Kidney epithelial cell (primary cell): Measurements from ENCODE around the gene CASZ1. TPM values are rescaled to one million over a fixed set of nuclear protein-coding genes. Genes with fewer than 3 reads are reported as not detected.

Experiments used
- DNase-seq: peaks from one replicate; pipeline ENCODE4 v3.0.0-alpha.2; 2010; ENCODE audit warnings: low read depth
- H3K27me3 ChIP-seq: 2 replicates; pipeline ENCODE4 v1.6.0; 2011; ENCODE audit warnings: low read length; ENCODE audit not compliant: control insufficient read depth, insufficient read depth
- H3K36me3 ChIP-seq: 2 replicates; pipeline ENCODE4 v1.5.1; 2011; ENCODE audit warnings: low read length; ENCODE audit not compliant: control insufficient read depth, insufficient read depth
- H3K4me3 ChIP-seq: 2 replicates; pipeline ENCODE4 v1.5.1; 2011; ENCODE audit warnings: low read depth, mild to moderate bottlenecking, control low read depth, low read length
- CTCF ChIP-seq: IDR thresholded peaks from 2 replicates; pipeline ENCODE4 v1.5.1; 2011; ENCODE audit warnings: mild to moderate bottlenecking, moderate library complexity, low read length, control low read depth, inconsistent platforms; ENCODE audit not compliant: insufficient read depth, poor library complexity, severe bottlenecking
- total RNA-seq: library from RNA; depleted of rRNA; stranded (reverse); fragments of >200 nt; gene quantifications from 2 replicates; pipeline ENCODE4 v1.2.3, GENCODE V29; 2015

The CASZ1 gene, protein sequence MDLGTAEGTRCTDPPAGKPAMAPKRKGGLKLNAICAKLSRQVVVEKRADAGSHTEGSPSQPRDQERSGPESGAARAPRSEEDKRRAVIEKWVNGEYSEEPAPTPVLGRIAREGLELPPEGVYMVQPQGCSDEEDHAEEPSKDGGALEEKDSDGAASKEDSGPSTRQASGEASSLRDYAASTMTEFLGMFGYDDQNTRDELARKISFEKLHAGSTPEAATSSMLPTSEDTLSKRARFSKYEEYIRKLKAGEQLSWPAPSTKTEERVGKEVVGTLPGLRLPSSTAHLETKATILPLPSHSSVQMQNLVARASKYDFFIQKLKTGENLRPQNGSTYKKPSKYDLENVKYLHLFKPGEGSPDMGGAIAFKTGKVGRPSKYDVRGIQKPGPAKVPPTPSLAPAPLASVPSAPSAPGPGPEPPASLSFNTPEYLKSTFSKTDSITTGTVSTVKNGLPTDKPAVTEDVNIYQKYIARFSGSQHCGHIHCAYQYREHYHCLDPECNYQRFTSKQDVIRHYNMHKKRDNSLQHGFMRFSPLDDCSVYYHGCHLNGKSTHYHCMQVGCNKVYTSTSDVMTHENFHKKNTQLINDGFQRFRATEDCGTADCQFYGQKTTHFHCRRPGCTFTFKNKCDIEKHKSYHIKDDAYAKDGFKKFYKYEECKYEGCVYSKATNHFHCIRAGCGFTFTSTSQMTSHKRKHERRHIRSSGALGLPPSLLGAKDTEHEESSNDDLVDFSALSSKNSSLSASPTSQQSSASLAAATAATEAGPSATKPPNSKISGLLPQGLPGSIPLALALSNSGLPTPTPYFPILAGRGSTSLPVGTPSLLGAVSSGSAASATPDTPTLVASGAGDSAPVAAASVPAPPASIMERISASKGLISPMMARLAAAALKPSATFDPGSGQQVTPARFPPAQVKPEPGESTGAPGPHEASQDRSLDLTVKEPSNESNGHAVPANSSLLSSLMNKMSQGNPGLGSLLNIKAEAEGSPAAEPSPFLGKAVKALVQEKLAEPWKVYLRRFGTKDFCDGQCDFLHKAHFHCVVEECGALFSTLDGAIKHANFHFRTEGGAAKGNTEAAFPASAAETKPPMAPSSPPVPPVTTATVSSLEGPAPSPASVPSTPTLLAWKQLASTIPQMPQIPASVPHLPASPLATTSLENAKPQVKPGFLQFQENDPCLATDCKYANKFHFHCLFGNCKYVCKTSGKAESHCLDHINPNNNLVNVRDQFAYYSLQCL (N-terminal part only)
- total RNA-seq, result 19.1 and 28.2 TPM in 2 replicates

DNA sequence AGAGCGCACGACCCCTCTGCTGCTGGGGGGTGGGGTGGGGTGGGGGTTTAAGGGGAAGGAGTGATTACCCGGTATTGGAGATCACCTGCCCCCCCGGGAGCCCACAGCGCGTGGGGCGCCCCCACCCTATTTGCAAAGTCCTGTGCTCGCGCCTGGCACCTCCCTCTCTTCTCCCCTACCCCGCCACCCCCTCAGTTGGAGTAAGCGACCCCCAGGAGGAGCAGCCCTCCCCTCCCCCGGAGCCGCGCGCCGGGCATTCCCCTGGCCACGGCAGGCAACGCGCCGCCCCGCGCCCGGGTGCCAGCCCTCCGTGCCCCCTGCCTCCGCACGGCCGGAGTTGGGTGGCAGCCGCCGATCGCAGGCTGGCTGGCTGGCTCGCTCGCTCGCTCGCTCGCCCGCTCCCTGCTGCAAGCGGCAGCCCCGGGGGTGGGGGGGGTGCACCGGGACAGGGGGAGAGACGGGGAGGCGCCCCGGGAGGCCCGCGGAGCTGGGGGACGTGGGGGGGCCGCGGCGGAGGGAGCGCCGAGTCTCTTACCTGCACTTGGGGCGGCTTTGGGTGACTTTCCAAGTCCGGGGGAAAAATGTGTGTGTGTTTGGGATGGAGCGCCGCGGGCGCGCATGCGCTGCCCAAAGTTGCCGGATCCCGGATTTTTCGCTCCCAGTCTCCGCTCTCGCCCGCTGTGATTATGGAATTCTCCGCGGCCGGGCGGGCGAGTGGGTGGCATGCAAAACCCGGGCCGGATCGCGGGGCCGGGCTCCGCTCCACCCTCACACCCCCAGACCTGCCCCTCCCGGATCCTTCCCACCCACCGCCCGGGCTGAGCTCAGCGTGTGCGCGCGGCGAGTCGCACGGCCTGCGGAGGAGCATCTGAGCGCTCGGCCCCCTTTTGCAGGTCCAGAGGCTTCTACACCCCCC, at the start of gene CASZ1:
Gene CASZ1, minus strand, starts transcription at position 618 of the 916 bp plus-strand sequence. CDS start 102,757 bp downstream, outside the sequence.
- DNase-seq, result peak; percentile 18
- H3K4me3 ChIP-seq, result peak within 1 kb of the TSS; percentile 47
- H3K36me3 ChIP-seq, result no peaks in the 10 kb centered on the region
- peaks cover 33% of the 10 kb centered on the region for H3K27me3 ChIP-seq
- no peak for TF ChIP-seq CTCF

DNA sequence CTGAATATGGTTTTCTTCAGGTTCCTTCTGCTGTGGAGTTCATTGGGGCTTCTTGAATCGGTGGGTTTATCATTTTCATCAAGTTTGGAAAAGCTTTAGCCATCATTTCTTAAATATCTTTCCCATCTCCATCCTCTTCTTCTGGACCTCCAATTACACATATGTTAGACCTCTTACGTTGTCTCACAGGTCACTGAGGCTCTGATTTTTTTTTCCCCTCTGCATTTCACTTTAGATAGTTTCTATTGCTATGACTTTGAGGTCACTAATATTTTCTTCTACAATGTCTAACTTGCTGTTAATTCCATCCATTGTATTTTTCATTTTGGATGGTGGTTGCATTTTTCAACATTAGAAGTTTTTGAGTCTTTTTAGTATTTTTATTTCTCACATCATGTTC, 47.3 kb upstream of the CASZ1 start:
- Histone ChIP-seq H3K4me3 (no peak overlapping the region), H3K27me3 (peaks cover 5% of the 10 kb centered on the region), H3K36me3 (no peaks in the 10 kb centered on the region)
- no peak for TF ChIP-seq CTCF
- DNase-seq, result no peak

DNA sequence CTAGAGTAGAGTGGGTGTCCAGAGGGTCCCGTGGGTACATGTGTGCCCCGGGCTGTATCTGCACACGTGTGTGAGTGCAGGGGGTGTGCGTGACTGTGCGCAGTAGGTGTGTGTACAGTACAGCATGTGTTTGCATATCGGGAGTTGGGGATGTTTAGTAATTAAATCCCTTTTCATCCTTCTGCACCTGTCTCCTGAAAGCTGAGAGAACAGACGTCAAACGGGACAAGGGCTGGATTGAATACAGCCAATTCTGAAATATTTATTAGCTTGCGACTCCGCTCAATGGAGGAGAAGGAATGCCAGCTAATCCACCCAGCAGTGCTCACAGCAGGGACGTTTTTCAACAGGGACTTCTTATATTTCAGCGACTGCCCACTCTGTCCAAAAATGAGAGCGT, 44.7 kb upstream of the CASZ1 start:
- H3K27me3 ChIP-seq, result peaks cover 10% of the 10 kb centered on the region

GRCh38 chr1:10839188-10839770, 42.8 kb upstream of the CASZ1 start:
- Histone ChIP-seq H3K27me3 (peaks cover 24% of the 10 kb centered on the region), H3K36me3 (no peaks in the 10 kb centered on the region), H3K4me3 (no peak overlapping the region)
- TF ChIP-seq CTCF, result no peak
- no peak for DNase-seq

More for the DNA sequence above, 44.7 kb upstream of the CASZ1 start:
- no peaks in the 10 kb centered on the region for H3K36me3 ChIP-seq
- no peak for TF ChIP-seq CTCF
- H3K4me3 ChIP-seq, result no peak overlapping the region
- no peak for DNase-seq
